Upper lobe of left lung (tissue), 4 donors: ENCODE results near the gene DNAAF1.

Source experiments
- CTCF ChIP-seq, 6 experiments: fragments of 450-650 bp in 4 of 6; fragments of 200-600 bp in 2 of 6; sonication (generic) in 2 of 6; IDR thresholded peaks; one replicate each; pipeline ENCODE4 v1.5.1; 2016 to 2019; ENCODE audit warnings: antibody characterized with exemption in 6 of 6
- EP300 ChIP-seq, 4 donors: sonication (generic); formaldehyde crosslinking; IDR thresholded peaks; one replicate each; pipeline ENCODE4 v1.5.1; 2017; ENCODE audit warnings: antibody characterized with exemption in 4 of 4, control low read depth in 2 of 4
- POLR2A ChIP-seq, 4 donors: fragments of 450-650 bp; IDR thresholded peaks; one replicate each; pipeline ENCODE4 v1.5.1; 2016 to 2017; ENCODE audit warnings: antibody characterized with exemption in 4 of 4, mild to moderate bottlenecking in 2 of 4
- POLR2AphosphoS5 ChIP-seq, 2 donors: sonication (generic); formaldehyde crosslinking; IDR thresholded peaks; one replicate each; pipeline ENCODE4 v1.5.1; 2017; ENCODE audit warnings: antibody characterized with exemption in 2 of 2

- TF ChIP-seq CTCF (IDR thresholded peaks at IDR 0.05) (no peak), EP300 (IDR thresholded peaks at IDR 0.05) (no peak), POLR2AphosphoS5 (IDR thresholded peaks at IDR 0.05) (no peak), POLR2A (IDR thresholded peaks at IDR 0.05) (no peak)
Observed at GRCh38 chr16:84155226-84155625, 10.1 kb downstream of the DNAAF1 start.
